Endodermal cell (in vitro differentiated cells): Measurements from ENCODE around the gene TSNAXIP1. TPM values are rescaled to one million over a fixed set of nuclear protein-coding genes. Genes with fewer than 3 reads are reported as not detected.

ENCODE experiments used
- DNase-seq: peaks from one replicate; pipeline ENCODE4 v3.0.0-alpha.2; 2017
- H3K27ac ChIP-seq: 2 replicates; pipeline ENCODE4 v1.5.1; 2013; ENCODE audit warnings: mild to moderate bottlenecking, low read depth, low read length, moderate library complexity
- H3K27me3 ChIP-seq: 2 replicates; pipeline ENCODE4 v1.6.1; 2013; ENCODE audit warnings: mild to moderate bottlenecking, low read length, moderate library complexity; ENCODE audit not compliant: insufficient read depth, control insufficient read depth, poor library complexity, severe bottlenecking
- H3K36me3 ChIP-seq: 2 replicates; pipeline ENCODE4 v1.7.0; 2013; ENCODE audit warnings: mild to moderate bottlenecking, low read length, moderate library complexity; ENCODE audit not compliant: control insufficient read depth, insufficient read depth
- H3K4me1 ChIP-seq: one replicate; pipeline ENCODE4 v1.7.0; 2013; ENCODE audit warnings: low read length; ENCODE audit not compliant: control insufficient read depth, insufficient read depth
- H3K4me3 ChIP-seq: 2 replicates; pipeline ENCODE4 v1.5.1; 2013; ENCODE audit warnings: mild to moderate bottlenecking, low read length, moderate library complexity
- H3K9ac ChIP-seq: 2 replicates; pipeline ENCODE4 v1.6.1; 2013; ENCODE audit warnings: mild to moderate bottlenecking, low read length, moderate library complexity; ENCODE audit not compliant: poor library complexity, severe bottlenecking; ENCODE audit errors: extremely low read depth
- H3K9me3 ChIP-seq: 2 replicates; pipeline ENCODE4 v1.6.1; 2013; ENCODE audit warnings: mild to moderate bottlenecking, low read length, moderate library complexity; ENCODE audit not compliant: control insufficient read depth
- H3K27ac Mint-ChIP-seq: 2 replicates; pipeline ENCODE4 v1.8.0; 2020; ENCODE audit warnings: mixed read lengths
- H3K27me3 Mint-ChIP-seq: 2 replicates; pipeline ENCODE4 v1.8.0; 2021; ENCODE audit warnings: mild to moderate bottlenecking, mixed read lengths; ENCODE audit not compliant: insufficient read depth
- H3K36me3 Mint-ChIP-seq: 2 replicates; pipeline ENCODE4 v1.8.0; 2020; ENCODE audit warnings: low read depth, mixed read lengths
- H3K4me1 Mint-ChIP-seq: 2 replicates; pipeline ENCODE4 v1.8.0; 2020; ENCODE audit warnings: mixed read lengths
- H3K4me3 Mint-ChIP-seq: 2 replicates; pipeline ENCODE4 v1.8.0; 2020; ENCODE audit warnings: mild to moderate bottlenecking, moderate library complexity, mixed read lengths
- H3K9me3 Mint-ChIP-seq: 2 replicates; pipeline ENCODE4 v1.8.0; 2020; ENCODE audit warnings: mild to moderate bottlenecking, mixed read lengths
- CTCF ChIP-seq: fragments of 200-600 bp; sonication (generic); conservative IDR thresholded peaks from 2 replicates; pipeline ENCODE4 v1.5.0; 2021; ENCODE audit warnings: antibody characterized with exemption, mild to moderate bottlenecking
- WGBS, 2 experiments: methylation state at CpG; one replicate each; pipeline versions ENCODE4 v1.1.5 to v1.1.7; 2013; ENCODE audit warnings: missing lambda C conversion rate in 2 of 2, mixed read lengths in 1 of 2; ENCODE audit not compliant: insufficient coverage in 1 of 2, insufficient read length in 1 of 2; 5-methylcytosine and 5-hydroxymethylcytosine counted together
- total RNA-seq, 2 donors: library from RNA; stranded (reverse); fragmentation: NEBNext Ultra II Directional in 1 of 2; extraction: Animal tissue kit (Norgen Biotek cat#: 25700) in 1 of 2; gene quantifications; 2 replicates in 1 of 2; 3 replicates in 1 of 2; pipeline ENCODE4 v1.2.1, GENCODE V29; 2021

Gene TSNAXIP1
- total RNA-seq, 2 donors from 2014 or later: 2.8 to 3.2 TPM

GRCh38 chr16:67775273-67775672 is 31.4 kb upstream of the TSNAXIP1 start:
- no peaks in the 10 kb centered on the region for H3K4me1 ChIP-seq
- peaks cover 10% of the 10 kb centered on the region for H3K4me1 Mint-ChIP-seq
- TF ChIP-seq CTCF: no peak
- no peak overlapping the region for H3K4me3 Mint-ChIP-seq
- no peak for DNase-seq
- peaks cover 6% of the 10 kb centered on the region for H3K36me3 ChIP-seq
- H3K27ac ChIP-seq: no peak overlapping the region
- H3K36me3 Mint-ChIP-seq: peaks cover 26% of the 10 kb centered on the region
- no peak overlapping the region for H3K4me3 ChIP-seq
- peaks cover 5% of the 10 kb centered on the region for H3K9me3 ChIP-seq
- no peak overlapping the region for H3K9ac ChIP-seq
- H3K27me3 ChIP-seq: no peaks in the 10 kb centered on the region
- no peak overlapping the region for H3K27ac Mint-ChIP-seq
- WGBS, 2 experiments: 91 to 96% methylated on average over 4 to 6 of the region's 6 CpGs
- H3K9me3 Mint-ChIP-seq: peaks cover 5% of the 10 kb centered on the region
- no peaks in the 10 kb centered on the region for H3K27me3 Mint-ChIP-seq

- H3K9me3 Mint-ChIP-seq: peaks cover 7% of the 10 kb centered on the region
- peaks cover 2% of the 10 kb centered on the region for H3K4me1 Mint-ChIP-seq
- TF ChIP-seq CTCF: no peak
- H3K4me3 Mint-ChIP-seq: no peak overlapping the region
- H3K4me1 ChIP-seq: no peaks in the 10 kb centered on the region
- no peak overlapping the region for H3K4me3 ChIP-seq
- DNase-seq: no peak
- no peak overlapping the region for H3K27ac ChIP-seq
- WGBS, 2 experiments: 85 to 92% methylated on average over 4 to 5 of the region's 5 CpGs
- peaks cover 5% of the 10 kb centered on the region for H3K9me3 ChIP-seq
- no peak overlapping the region for H3K9ac ChIP-seq
- peak overlapping the region; percentile 52 for H3K27ac Mint-ChIP-seq
- no peaks in the 10 kb centered on the region for H3K27me3 Mint-ChIP-seq
- no peaks in the 10 kb centered on the region for H3K27me3 ChIP-seq
- H3K36me3 Mint-ChIP-seq: peaks cover 21% of the 10 kb centered on the region
- no peaks in the 10 kb centered on the region for H3K36me3 ChIP-seq
Observed at GRCh38 chr16:67779256-67780014, 27.3 kb upstream of the TSNAXIP1 start.

GRCh38 chr16:67780847-67781564 is 25.7 kb upstream of the TSNAXIP1 start:
- peaks cover 15% of the 10 kb centered on the region for H3K36me3 Mint-ChIP-seq
- Histone ChIP-seq H3K4me1 (no peaks in the 10 kb centered on the region), H3K27me3 (no peaks in the 10 kb centered on the region), H3K36me3 (no peaks in the 10 kb centered on the region), H3K27ac (no peak overlapping the region), H3K4me3 (no peak overlapping the region), H3K9ac (no peak overlapping the region), H3K9me3 (no peaks in the 10 kb centered on the region)
- DNase-seq: no peak
- WGBS, 2 experiments: 94 to 95% methylated on average over 5 to 7 of the region's 7 CpGs
- H3K9me3 Mint-ChIP-seq: peaks cover 2% of the 10 kb centered on the region
- no peak overlapping the region for H3K27ac Mint-ChIP-seq
- H3K4me1 Mint-ChIP-seq: no peaks in the 10 kb centered on the region
- no peaks in the 10 kb centered on the region for H3K27me3 Mint-ChIP-seq
- no peak for TF ChIP-seq CTCF
- no peak overlapping the region for H3K4me3 Mint-ChIP-seq
